Measurements from ENCODE around the gene ZNF446. TPM values are rescaled to one million over a fixed set of nuclear protein-coding genes. Genes with fewer than 3 reads are reported as not detected.
A peak's percentile ranks its signal among the peaks of the same experiment; 100 is the strongest.
"Not testable (repeated sequence)": the region's sequence is repeated elsewhere in the genome, so short reads cannot be mapped to it uniquely, and the experiment has no call there.

Gene ZNF446
- total RNA-seq, 1 donor from 2014 or later, result 14.1 TPM

GRCh38 chr19:58499021-58499927, 23.1 kb downstream of the ZNF446 start:
- DNase-seq (ENCODE audit: low read depth), result peak; percentile 99

- DNase-seq (ENCODE audit: low read depth), result no peak
Measured at GRCh38 chr19:58500242-58500641, 24.1 kb downstream of the ZNF446 start.

GRCh38 chr19:58507602-58508223, 31.6 kb downstream of the ZNF446 start:
- DNase-seq (ENCODE audit: low read depth), result not testable (repeated sequence)

GRCh38 chr19:58509731-58510083, 33.6 kb downstream of the ZNF446 start:
- DNase-seq (ENCODE audit: low read depth), result no peak

GRCh38 chr19:58510084-58510862, 34.1 kb downstream of the ZNF446 start:
- DNase-seq (ENCODE audit: low read depth), result no peak

- DNase-seq (ENCODE audit: low read depth), result no peak
Measured at GRCh38 chr19:58511353-58512208, 35.4 kb downstream of the ZNF446 start, which contains the start of gene SLC27A5. Gene SLC27A5, minus strand, starts transcription at chr19:58511992. Its CDS starts 37 bp downstream, at chr19:58511955.

GRCh38 chr19:58513213-58513693, 37.1 kb downstream of the ZNF446 start:
- DNase-seq (ENCODE audit: low read depth), result no peak

GRCh38 chr19:58513694-58514563, 37.8 kb downstream of the ZNF446 start:
- peak; percentile 56 for DNase-seq (ENCODE audit: low read depth)

- DNase-seq (ENCODE audit: low read depth), result no peak
Measured at GRCh38 chr19:58514564-58515022, 38.4 kb downstream of the ZNF446 start.

GRCh38 chr19:58515259-58515658, 39.1 kb downstream of the ZNF446 start:
- no peak for DNase-seq (ENCODE audit: low read depth)

- no peak for DNase-seq (ENCODE audit: low read depth)
Measured at GRCh38 chr19:58516246-58516836, 40.2 kb downstream of the ZNF446 start.

- DNase-seq (ENCODE audit: low read depth), result no peak
Measured at GRCh38 chr19:58516964-58517833, 41.0 kb downstream of the ZNF446 start.

GRCh38 chr19:58518256-58519086, 42.3 kb downstream of the ZNF446 start:
- DNase-seq (ENCODE audit: low read depth), result no peak

GRCh38 chr19:58519087-58519354, 42.9 kb downstream of the ZNF446 start:
- DNase-seq (ENCODE audit: low read depth), result peak; percentile 79

GRCh38 chr19:58519355-58520256, 43.5 kb downstream of the ZNF446 start, which contains the start of gene ZBTB45:
Gene ZBTB45, minus strand, starts transcription at chr19:58519810. Its CDS starts 2,137 bp downstream, at chr19:58517673.
- DNase-seq (ENCODE audit: low read depth), result peak; percentile 97

- no peak for DNase-seq (ENCODE audit: low read depth)
Measured at GRCh38 chr19:58520257-58520599, 44.1 kb downstream of the ZNF446 start.

Measured in myocyte (in vitro differentiated cells).